K562 (cell line): ENCODE measurements around the gene ERCC1. TPM values are rescaled to one million over a fixed set of nuclear protein-coding genes. Genes with fewer than 3 reads are reported as not detected.
A peak's percentile ranks its signal among the peaks of the same experiment; 100 is the strongest.

ENCODE experiments used
- DNMT1 ChIP-seq: fragments of 450-650 bp; IDR thresholded peaks from 2 replicates; pipeline ENCODE4 v1.6.1; 2016; ENCODE audit warnings: antibody characterized with exemption, mild to moderate bottlenecking
- ETV6 ChIP-seq, 3 experiments: fragments of 150-350 bp in 1 of 3; sonication (generic) in 1 of 3; formaldehyde crosslinking in 1 of 3; IDR thresholded peaks; 2 replicates each; pipeline versions ENCODE4 v1.6.1 to v1.8.0; 2014 to 2022; ENCODE audit warnings: borderline replicate concordance in 2 of 3, low read depth in 2 of 3, antibody characterized with exemption in 1 of 3, low read length in 1 of 3, mild to moderate bottlenecking in 1 of 3, missing genetic modification reagents in 1 of 3
- FIP1L1 ChIP-seq: fragments of 200-400 bp; formaldehyde crosslinking; IDR thresholded peaks from 2 replicates; pipeline ENCODE4 v1.6.1; 2018; ENCODE audit warnings: mild to moderate bottlenecking, low read depth, low read length; ENCODE audit not compliant: poor library complexity, severe bottlenecking
- HDGF ChIP-seq: fragments of 450-650 bp; IDR thresholded peaks from 2 replicates; pipeline ENCODE4 v1.6.1; 2016
- KDM5B ChIP-seq: fragments of 200-600 bp; sonication (generic); IDR thresholded peaks from 2 replicates; pipeline ENCODE4 v1.6.1; 2012; ENCODE audit warnings: low read depth, mild to moderate bottlenecking, moderate library complexity, low read length, control low read depth, inconsistent platforms; ENCODE audit not compliant: insufficient replicate concordance
- MEF2D ChIP-seq: conservative IDR thresholded peaks from 2 replicates; pipeline ENCODE4 v1.6.1; 2016; ENCODE audit warnings: low read depth, missing genetic modification characterization, missing compliant biosample characterization
- NONO ChIP-seq, 2 experiments: fragments of 200-400 bp in 1 of 2; fragments of 450-650 bp in 1 of 2; formaldehyde crosslinking in 1 of 2; IDR thresholded peaks; 2 replicates each; pipeline ENCODE4 v1.6.1; 2017; ENCODE audit warnings: low read depth in 2 of 2, mild to moderate bottlenecking in 2 of 2, moderate library complexity in 2 of 2, low read length in 1 of 2
- NR4A1 ChIP-seq, 2 experiments: fragments of 250-450 bp in 1 of 2; fragments of 450-650 bp in 1 of 2; sonication (Bioruptor Pico) in 1 of 2; IDR thresholded peaks; 2 replicates each; pipeline versions ENCODE4 v1.4.0 to v1.6.1; 2016 to 2020; ENCODE audit warnings: mild to moderate bottlenecking in 2 of 2, missing compliant biosample characterization in 1 of 2, missing genetic modification characterization in 1 of 2, moderate library complexity in 1 of 2
- PHF8 ChIP-seq: fragments of 200-600 bp; sonication (generic); IDR thresholded peaks from 2 replicates; pipeline ENCODE4 v1.6.1; 2012; ENCODE audit warnings: mixed run types, mild to moderate bottlenecking, inconsistent platforms, low read length, moderate library complexity, borderline replicate concordance
- RAD21 ChIP-seq, 2 experiments: fragments of 250-450 bp in 1 of 2; fragments of 450-650 bp in 1 of 2; sonication (Bioruptor Pico) in 1 of 2; formaldehyde crosslinking in 1 of 2; IDR thresholded peaks in 1 of 2; conservative IDR thresholded peaks in 1 of 2; 2 replicates each; pipeline versions ENCODE4 v1.4.0 to v1.8.0; 2020 to 2022; ENCODE audit warnings: mild to moderate bottlenecking in 2 of 2, moderate library complexity in 1 of 2
- SAFB ChIP-seq: fragments of 200-400 bp; formaldehyde crosslinking; IDR thresholded peaks from 2 replicates; pipeline ENCODE4 v1.6.1; 2017; ENCODE audit warnings: low read depth, low read length, borderline replicate concordance
- ZNF146 ChIP-seq: IDR thresholded peaks from one replicate; pipeline ENCODE4 v1.6.1; 2018; ENCODE audit warnings: missing compliant biosample characterization; ENCODE audit not compliant: unreplicated experiment
- polyA plus RNA-seq, 8 experiments: library from polyadenylated mRNA; depleted of rRNA in 4 of 8; stranded (reverse) in 5 of 8; unstranded in 3 of 8; fragments of >200 nt; fragmentation: Nextera tagmentation in 2 of 8; fragmentation: Illumina TruSeq in 1 of 8; extraction: Ambion mirVana in 2 of 8; extraction: Trizol in 1 of 8; gene quantifications; 2 replicates each; pipeline versions ENCODE4 v1.2.1 to v1.2.3, GENCODE V29; 2011 to 2014; ENCODE audit warnings: inconsistent platforms in 1 of 8, missing spikeins in 1 of 8
- total RNA-seq, 7 experiments: library from RNA; depleted of rRNA in 6 of 7; stranded (reverse); fragments of >200 nt in 6 of 7; fragmentation: Illumina TruSeq in 2 of 7; extraction: Trizol in 2 of 7; gene quantifications; 2 replicates each; pipeline versions ENCODE4 v1.2.1 to v1.2.3, GENCODE V29; 2011 to 2021; ENCODE audit warnings: low replicate concordance in 1 of 7
- TF ChIP-seq, protein P1 (sequence below), 3 experiments: IDR thresholded peaks in 2 of 3; conservative IDR thresholded peaks in 1 of 3; 2 replicates each; pipeline ENCODE4 v1.5.1; 2011 to 2012; ENCODE audit warnings: low read length in 3 of 3, mild to moderate bottlenecking in 3 of 3, control low read depth in 2 of 3, improper control_type of control experiment in 1 of 3, inconsistent platforms in 1 of 3, low read depth in 1 of 3, mixed read lengths in 1 of 3, moderate library complexity in 1 of 3; ENCODE audit not compliant: insufficient read depth in 2 of 3
- TF ChIP-seq, protein P2 (sequence below): fragments of 250-450 bp; sonication (Bioruptor Pico); IDR thresholded peaks from 2 replicates; pipeline ENCODE4 v1.4.0; 2020; ENCODE audit warnings: mild to moderate bottlenecking, moderate library complexity
- TF ChIP-seq, protein P3 (sequence below): fragments of 450-650 bp; IDR thresholded peaks from 2 replicates; pipeline ENCODE4 v1.6.1; 2016; ENCODE audit warnings: borderline replicate concordance

The ERCC1 gene
- total and polyA plus RNA-seq, 9 of the 15 experiments (the other 6 are each of a cell fraction or from before 2014, with no cell fraction given) = 9.3 to 92.6 (median 60.0) TPM

DNA sequence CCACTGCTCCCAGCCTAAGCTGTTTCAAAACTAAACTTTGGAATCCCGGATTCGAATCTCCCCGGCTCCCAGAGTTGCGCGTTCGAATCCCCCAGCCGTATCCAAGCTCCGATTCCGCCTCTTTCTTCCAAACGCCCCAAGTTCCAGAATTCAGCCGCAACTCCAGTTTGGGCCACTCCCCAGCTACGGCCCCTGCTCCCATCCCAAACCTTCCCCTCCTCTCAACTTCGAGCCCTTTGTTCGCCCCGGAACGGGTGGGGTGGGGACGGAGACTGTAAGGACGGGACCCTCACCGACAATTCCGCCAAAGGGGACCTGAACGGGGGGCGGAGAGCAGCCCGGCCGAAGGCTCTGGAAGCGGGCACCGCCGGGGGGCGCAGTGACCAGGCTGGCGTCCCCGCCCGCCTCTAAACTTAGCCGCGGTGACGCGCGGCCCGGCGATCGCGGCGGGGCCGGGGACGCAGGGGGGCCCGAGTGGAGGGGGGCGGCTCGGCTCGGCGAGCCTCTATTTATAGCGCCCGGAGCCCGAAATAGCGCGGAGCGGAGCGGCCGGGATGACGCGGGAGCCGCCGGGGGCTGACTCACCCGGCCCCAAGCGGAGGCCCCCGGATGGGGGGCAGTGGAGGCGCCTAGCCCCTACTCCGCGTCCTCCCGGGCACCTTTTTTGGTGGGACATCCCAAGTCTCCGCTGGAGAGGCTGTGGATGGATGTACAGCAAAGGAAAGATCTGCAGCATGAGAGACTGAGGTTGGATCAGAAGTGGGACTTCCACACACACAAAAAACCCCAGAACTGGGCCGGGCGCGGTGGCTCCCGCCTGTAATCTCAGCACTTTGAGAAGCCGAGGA, 4.9 kb upstream of the ERCC1 start (continued):
- TF ChIP-seq RAD21 (CRISPR knock-in tag; conservative IDR thresholded peaks at IDR 0.05 in 1 of 2, IDR thresholded peaks at IDR 0.05 in 1 of 2) (peak in 1 of 2 experiments; percentile 32; a peak in 3 of 4 replicates), NONO (IDR thresholded peaks at IDR 0.05; ENCODE audit: low read depth in 2 of 2, low read length in 1 of 2) (no peak), PHF8 (peak; percentile 44; the same call in 1 of the 2 replicates), HDGF (peak; percentile 95), ZNF146 (CRISPR knock-in tag) (peak; percentile 4), SAFB (no peak), MEF2D (peak; percentile 85), KDM5B (peak; percentile 35), ETV6 (IDR thresholded peaks at IDR 0.05; ENCODE audit: borderline replicate concordance in 1 of 2, low read depth in 2 of 2, low read length in 1 of 2) (0 out of 4 replicates have a peak, but pooled peaks of 1 of the 2 experiments have one; percentile 50), ETV6 (CRISPR knock-in tag; IDR thresholded peaks at IDR 0.05; ENCODE audit: borderline replicate concordance) (no peak), NR4A1 (CRISPR knock-in tag; IDR thresholded peaks at IDR 0.05) (no peak), NR4A1 (tag; IDR thresholded peaks at IDR 0.05) (no peak), DNMT1 (0 out of 2 replicates have a peak, but pooled peaks have one; percentile 51), FIP1L1 (no peak)
- TF ChIP-seq, protein P1, sequence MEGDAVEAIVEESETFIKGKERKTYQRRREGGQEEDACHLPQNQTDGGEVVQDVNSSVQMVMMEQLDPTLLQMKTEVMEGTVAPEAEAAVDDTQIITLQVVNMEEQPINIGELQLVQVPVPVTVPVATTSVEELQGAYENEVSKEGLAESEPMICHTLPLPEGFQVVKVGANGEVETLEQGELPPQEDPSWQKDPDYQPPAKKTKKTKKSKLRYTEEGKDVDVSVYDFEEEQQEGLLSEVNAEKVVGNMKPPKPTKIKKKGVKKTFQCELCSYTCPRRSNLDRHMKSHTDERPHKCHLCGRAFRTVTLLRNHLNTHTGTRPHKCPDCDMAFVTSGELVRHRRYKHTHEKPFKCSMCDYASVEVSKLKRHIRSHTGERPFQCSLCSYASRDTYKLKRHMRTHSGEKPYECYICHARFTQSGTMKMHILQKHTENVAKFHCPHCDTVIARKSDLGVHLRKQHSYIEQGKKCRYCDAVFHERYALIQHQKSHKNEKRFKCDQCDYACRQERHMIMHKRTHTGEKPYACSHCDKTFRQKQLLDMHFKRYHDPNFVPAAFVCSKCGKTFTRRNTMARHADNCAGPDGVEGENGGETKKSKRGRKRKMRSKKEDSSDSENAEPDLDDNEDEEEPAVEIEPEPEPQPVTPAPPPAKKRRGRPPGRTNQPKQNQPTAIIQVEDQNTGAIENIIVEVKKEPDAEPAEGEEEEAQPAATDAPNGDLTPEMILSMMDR (IDR thresholded peaks at IDR 0.05 in 2 of 3, conservative IDR thresholded peaks at IDR 0.05 in 1 of 3; ENCODE audit: insufficient read depth in 2 of 3, low read depth in 1 of 3, low read length in 3 of 3) = peak; percentile 58 to 72 (median 69); a peak in 5 of 6 replicates
- TF ChIP-seq, protein P2, sequence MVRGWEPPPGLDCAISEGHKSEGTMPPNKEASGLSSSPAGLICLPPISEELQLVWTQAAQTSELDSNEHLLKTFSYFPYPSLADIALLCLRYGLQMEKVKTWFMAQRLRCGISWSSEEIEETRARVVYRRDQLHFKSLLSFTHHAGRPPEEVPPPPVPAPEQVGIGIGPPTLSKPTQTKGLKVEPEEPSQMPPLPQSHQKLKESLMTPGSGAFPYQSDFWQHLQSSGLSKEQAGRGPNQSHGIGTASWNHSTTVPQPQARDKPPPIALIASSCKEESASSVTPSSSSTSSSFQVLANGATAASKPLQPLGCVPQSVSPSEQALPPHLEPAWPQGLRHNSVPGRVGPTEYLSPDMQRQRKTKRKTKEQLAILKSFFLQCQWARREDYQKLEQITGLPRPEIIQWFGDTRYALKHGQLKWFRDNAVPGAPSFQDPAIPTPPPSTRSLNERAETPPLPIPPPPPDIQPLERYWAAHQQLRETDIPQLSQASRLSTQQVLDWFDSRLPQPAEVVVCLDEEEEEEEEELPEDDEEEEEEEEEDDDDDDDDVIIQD (CRISPR knock-in tag) = no peak
- TF ChIP-seq, protein P3, sequence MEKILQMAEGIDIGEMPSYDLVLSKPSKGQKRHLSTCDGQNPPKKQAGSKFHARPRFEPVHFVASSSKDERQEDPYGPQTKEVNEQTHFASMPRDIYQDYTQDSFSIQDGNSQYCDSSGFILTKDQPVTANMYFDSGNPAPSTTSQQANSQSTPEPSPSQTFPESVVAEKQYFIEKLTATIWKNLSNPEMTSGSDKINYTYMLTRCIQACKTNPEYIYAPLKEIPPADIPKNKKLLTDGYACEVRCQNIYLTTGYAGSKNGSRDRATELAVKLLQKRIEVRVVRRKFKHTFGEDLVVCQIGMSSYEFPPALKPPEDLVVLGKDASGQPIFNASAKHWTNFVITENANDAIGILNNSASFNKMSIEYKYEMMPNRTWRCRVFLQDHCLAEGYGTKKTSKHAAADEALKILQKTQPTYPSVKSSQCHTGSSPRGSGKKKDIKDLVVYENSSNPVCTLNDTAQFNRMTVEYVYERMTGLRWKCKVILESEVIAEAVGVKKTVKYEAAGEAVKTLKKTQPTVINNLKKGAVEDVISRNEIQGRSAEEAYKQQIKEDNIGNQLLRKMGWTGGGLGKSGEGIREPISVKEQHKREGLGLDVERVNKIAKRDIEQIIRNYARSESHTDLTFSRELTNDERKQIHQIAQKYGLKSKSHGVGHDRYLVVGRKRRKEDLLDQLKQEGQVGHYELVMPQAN = no peak
